ENCODE measurements around the gene COL7A1. TPM values are rescaled to one million over a fixed set of nuclear protein-coding genes. Genes with fewer than 3 reads are reported as not detected.

COL7A1 gene
- total RNA-seq, 1 experiment from 2014 or later: 22.9 TPM

DNA sequence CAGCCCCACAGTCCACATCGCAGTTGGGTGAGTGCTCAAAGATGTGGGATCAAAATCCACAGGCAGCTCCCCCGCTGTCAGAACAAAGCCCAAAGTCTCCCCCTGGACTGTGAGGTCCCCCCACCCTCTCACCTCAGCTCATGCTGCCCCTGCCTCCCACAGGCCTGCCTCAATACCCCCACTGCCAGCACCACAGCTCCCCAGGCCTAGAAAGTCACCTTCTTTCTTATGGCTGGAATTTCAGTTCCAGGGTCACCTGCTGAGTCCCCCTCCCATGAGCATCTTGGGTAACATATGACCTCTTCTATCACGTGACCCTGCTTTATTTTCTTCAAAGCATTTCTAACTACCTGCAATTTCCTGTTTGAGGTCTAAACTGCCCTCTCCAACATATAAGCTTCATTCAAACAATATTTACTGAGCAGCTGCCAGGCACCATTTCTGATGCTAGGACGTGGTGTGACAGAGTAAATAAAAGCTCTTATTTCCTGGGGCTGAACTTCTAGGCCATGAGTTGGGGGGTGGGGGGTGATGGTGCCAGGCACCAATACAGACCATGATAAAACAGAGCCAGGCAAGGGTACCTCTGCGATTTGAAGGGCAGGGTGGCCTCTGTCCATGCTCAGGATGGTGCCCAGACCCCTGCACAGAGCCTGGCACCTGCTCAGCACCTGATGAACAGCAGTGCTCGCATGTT lies 28.9 kb upstream of the COL7A1 start:
- TF ChIP-seq, protein P1, sequence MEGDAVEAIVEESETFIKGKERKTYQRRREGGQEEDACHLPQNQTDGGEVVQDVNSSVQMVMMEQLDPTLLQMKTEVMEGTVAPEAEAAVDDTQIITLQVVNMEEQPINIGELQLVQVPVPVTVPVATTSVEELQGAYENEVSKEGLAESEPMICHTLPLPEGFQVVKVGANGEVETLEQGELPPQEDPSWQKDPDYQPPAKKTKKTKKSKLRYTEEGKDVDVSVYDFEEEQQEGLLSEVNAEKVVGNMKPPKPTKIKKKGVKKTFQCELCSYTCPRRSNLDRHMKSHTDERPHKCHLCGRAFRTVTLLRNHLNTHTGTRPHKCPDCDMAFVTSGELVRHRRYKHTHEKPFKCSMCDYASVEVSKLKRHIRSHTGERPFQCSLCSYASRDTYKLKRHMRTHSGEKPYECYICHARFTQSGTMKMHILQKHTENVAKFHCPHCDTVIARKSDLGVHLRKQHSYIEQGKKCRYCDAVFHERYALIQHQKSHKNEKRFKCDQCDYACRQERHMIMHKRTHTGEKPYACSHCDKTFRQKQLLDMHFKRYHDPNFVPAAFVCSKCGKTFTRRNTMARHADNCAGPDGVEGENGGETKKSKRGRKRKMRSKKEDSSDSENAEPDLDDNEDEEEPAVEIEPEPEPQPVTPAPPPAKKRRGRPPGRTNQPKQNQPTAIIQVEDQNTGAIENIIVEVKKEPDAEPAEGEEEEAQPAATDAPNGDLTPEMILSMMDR (conservative IDR thresholded peaks at IDR 0.05): no peak
- Histone ChIP-seq H3K14ac (ENCODE audit: insufficient read depth, low read length) (no peak overlapping the region), H3T11ph (ENCODE audit: low read length) (no peak overlapping the region), H4K91ac (ENCODE audit: insufficient read length, low read depth, low read length) (no peak overlapping the region), H3K79me2 (ENCODE audit: insufficient read depth, low read length) (no peaks in the 10 kb centered on the region), H3K18ac (ENCODE audit: insufficient read length, low read depth, low read length) (no peak overlapping the region), H4K5ac (ENCODE audit: insufficient read length, low read depth, low read length) (no peak overlapping the region), H3K4me2 (ENCODE audit: insufficient read depth, insufficient read length, low read length) (no peak overlapping the region), H2BK120ac (ENCODE audit: low read depth, low read length, poor library complexity, severe bottlenecking) (no peak overlapping the region), H2AK5ac (ENCODE audit: insufficient read length, low read length) (no peak overlapping the region), H2AFZ (ENCODE audit: low read length) (no peak overlapping the region), H3K9ac (ENCODE audit: extremely low read depth, insufficient read length, low read length) (no peak overlapping the region), H3K27me3 (ENCODE audit: insufficient read depth, low read length) (no peaks in the 10 kb centered on the region), H4K8ac (replicated peaks; ENCODE audit: insufficient read length, low read depth, low read length) (no peak overlapping the region), H4K20me1 (ENCODE audit: control insufficient read depth, insufficient read depth, insufficient read length) (no peaks in the 10 kb centered on the region), H2BK5ac (ENCODE audit: insufficient read length, low read length) (no peak overlapping the region), H2BK15ac (ENCODE audit: low read depth, low read length) (no peak overlapping the region), H3K79me1 (ENCODE audit: insufficient read depth, low read depth, low read length, poor library complexity, severe bottlenecking) (no peaks in the 10 kb centered on the region), H3K56ac (ENCODE audit: insufficient read length, low read depth, low read length) (no peak overlapping the region), H3K9me3 (ENCODE audit: control insufficient read depth, low read depth, low read length) (no peaks in the 10 kb centered on the region), H3K4ac (ENCODE audit: low read depth, low read length) (no peak overlapping the region), H3K23me2 (ENCODE audit: insufficient read length, low read depth, low read length, poor library complexity, severe bottlenecking) (no peaks in the 10 kb centered on the region), H3K27ac (ENCODE audit: insufficient read length, low read depth, low read length) (no peak overlapping the region), H3K4me1 (ENCODE audit: insufficient read depth, low read length) (no peaks in the 10 kb centered on the region; the same call in 1 of the 2 replicates), H2BK20ac (ENCODE audit: low read depth, low read length, poor library complexity, severe bottlenecking) (no peak overlapping the region), H2BK12ac (ENCODE audit: insufficient read length, low read depth, low read length) (no peak overlapping the region), H3K23ac (ENCODE audit: insufficient read length, low read depth, low read length) (no peak overlapping the region)
- Mint-ChIP-seq H3K27ac (peak overlapping the region in 2 of 3 experiments; percentile 37 to 49; a peak in 3 of 7 replicates), H3K9me3 (no peaks in the 10 kb centered on the region), H3K36me3 (ENCODE audit: insufficient read depth in 1 of 3, low read depth in 3 of 3) (peaks cover 33 to 61% (median 52%) of the 10 kb centered on the region in 3 experiments), H3K27me3 (ENCODE audit: low read depth) (peaks cover 1% of the 10 kb centered on the region; the same call in 1 of the 2 replicates), H3K4me3 (no peak overlapping the region), H3K4me1 (peaks cover 5 to 9% of the 10 kb centered on the region in 2 experiments)
- DNase-seq: no peak
- no CpG with 5 or more reads among the region's 6 CpGs for WGBS (ENCODE audit: extremely low coverage, insufficient read length, low lambda C conversion rate)

All from H9 (cell line).